Testis (tissue), 2 donors: ENCODE data around the gene IFI27L2.

Experiments
- POLR2A ChIP-seq: fragments of 450-650 bp; IDR thresholded peaks from one replicate; pipeline ENCODE4 v1.6.1; 2017; ENCODE audit warnings: antibody characterized with exemption, mild to moderate bottlenecking, moderate library complexity
- TF ChIP-seq, protein P1 (sequence below), 3 experiments: fragments of 450-650 bp in 2 of 3; fragments of 200-600 bp in 1 of 3; sonication (generic) in 1 of 3; IDR thresholded peaks; one replicate each; pipeline ENCODE4 v1.5.1; 2016 to 2019; ENCODE audit warnings: antibody characterized with exemption in 3 of 3, mild to moderate bottlenecking in 2 of 3, moderate library complexity in 1 of 3

DNA sequence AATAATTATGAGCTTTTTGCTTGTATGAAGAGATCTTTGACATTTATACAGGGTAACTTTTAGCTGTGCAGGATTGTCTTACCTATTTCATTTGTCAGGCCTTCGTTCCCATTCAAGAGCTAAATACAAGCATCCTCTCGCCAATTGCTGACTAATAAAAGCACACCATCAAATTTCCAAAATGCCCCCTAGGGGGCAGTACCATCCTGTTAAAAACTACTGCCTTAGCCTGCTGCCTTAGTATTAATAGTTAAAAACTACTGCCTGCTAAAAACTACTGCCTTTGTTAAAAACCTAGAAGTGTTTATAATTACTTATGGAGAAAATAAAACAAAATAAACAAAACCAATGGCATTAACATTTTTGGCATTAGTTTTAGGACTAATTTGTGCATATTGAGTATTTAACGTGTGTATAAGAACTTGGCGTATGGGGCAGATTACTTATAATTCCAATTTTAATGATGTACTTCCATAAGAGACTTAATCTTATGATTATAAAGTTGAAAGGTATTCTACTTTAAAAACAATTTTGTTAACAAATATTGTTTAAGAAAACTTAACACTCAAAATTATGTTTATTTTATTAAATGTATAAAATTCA lies 3.0 kb upstream of the IFI27L2 start:
- TF ChIP-seq, protein P1, sequence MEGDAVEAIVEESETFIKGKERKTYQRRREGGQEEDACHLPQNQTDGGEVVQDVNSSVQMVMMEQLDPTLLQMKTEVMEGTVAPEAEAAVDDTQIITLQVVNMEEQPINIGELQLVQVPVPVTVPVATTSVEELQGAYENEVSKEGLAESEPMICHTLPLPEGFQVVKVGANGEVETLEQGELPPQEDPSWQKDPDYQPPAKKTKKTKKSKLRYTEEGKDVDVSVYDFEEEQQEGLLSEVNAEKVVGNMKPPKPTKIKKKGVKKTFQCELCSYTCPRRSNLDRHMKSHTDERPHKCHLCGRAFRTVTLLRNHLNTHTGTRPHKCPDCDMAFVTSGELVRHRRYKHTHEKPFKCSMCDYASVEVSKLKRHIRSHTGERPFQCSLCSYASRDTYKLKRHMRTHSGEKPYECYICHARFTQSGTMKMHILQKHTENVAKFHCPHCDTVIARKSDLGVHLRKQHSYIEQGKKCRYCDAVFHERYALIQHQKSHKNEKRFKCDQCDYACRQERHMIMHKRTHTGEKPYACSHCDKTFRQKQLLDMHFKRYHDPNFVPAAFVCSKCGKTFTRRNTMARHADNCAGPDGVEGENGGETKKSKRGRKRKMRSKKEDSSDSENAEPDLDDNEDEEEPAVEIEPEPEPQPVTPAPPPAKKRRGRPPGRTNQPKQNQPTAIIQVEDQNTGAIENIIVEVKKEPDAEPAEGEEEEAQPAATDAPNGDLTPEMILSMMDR (IDR thresholded peaks at IDR 0.05): peak; percentile 58 to 86 (median 80)
- TF ChIP-seq POLR2A: no peak
